GM19193 (cell line): Measurements from ENCODE around the gene CES4A.

Experiments used
- POLR2A ChIP-seq: IDR thresholded peaks from 4 replicates; pipeline ENCODE4 v1.6.1; 2011; ENCODE audit not compliant: insufficient read depth, insufficient read length; ENCODE audit errors: extremely low read depth

CES4A gene

GRCh38 chr16:66977341-66978113 lies 10.9 kb upstream of the CES4A start:
- no peak for TF ChIP-seq POLR2A

- TF ChIP-seq POLR2A, result no peak
Measured at GRCh38 chr16:66979011-66979717, 9.2 kb upstream of the CES4A start.

GRCh38 chr16:66983033-66983432 lies 5.4 kb upstream of the CES4A start:
- no peak for TF ChIP-seq POLR2A

DNA sequence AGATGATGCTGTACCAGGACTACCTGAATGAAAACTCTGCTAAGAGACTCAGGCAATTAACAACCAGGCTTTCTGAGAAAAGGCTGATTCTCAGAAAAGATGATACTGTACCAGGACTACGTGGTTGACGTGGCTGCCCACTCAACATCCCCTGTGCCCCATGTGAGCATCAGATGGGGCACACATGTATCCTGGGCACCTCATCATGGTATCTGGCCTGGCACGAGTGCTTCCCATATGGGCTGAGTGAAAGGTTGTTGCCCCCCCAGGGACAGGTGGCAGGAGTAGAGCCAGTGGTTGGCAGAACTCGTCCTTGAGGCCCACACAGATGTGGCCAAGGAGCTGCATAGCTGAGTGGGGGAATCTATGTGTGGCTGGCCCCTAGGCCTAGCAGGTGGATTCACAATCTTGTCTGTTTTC lies 3.5 kb upstream of the CES4A start:
- no peak for TF ChIP-seq POLR2A

- TF ChIP-seq POLR2A, result no peak
Measured at GRCh38 chr16:66986559-66986958, 1.8 kb upstream of the CES4A start.

DNA sequence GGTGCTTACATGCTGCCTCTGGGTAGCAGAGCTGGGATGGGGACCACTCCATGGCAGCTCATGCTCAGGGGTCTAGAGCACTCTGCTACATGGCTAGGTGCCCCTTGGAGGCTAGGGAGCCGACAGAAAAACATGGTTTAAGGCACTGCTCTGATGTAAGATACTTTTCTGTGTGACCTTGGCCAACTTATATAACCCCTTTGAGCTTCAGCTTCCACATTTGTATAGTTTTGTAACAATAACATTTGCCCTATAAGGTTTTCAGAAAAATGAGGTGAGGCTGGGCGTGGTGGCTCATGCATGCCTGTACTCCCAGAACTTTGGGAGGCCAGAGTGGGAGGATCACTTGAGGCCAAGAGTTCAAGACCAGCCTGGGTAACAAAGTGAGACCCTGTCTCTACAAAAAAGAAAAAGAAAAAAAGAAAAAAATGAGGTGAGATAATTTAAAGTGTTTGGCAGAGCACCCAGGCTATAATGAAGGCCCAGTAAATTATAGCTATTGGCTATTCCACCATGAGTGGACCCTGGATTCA lies 3.2 kb downstream of the CES4A start:
- TF ChIP-seq POLR2A, result no peak

GRCh38 chr16:66996324-66996982 lies 8.1 kb downstream of the CES4A start:
- TF ChIP-seq POLR2A, result no peak

DNA sequence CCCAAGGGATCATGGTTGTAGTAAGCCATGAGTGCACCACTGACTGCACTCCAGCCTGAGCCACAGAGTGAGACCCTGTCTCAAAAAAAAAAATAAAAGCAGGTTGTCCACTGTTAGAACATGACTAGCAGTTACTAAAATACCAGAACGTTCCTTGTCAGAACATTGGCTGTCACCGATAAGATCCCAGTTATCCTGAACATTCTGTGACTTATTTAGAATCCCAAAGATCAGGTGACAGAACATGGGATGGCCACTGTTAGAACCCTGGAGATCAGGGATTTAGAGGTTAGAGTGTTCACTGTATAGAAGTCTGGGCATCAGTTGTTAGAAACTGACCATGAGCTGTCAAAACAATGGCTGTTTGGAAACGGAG lies 8.6 kb downstream of the CES4A start:
- no peak for TF ChIP-seq POLR2A

- TF ChIP-seq POLR2A, result no peak
Measured at GRCh38 chr16:67000384-67001351, 12.3 kb downstream of the CES4A start.

- TF ChIP-seq POLR2A, result no peak
Measured at GRCh38 chr16:67001726-67002125, 13.3 kb downstream of the CES4A start.

- no peak for TF ChIP-seq POLR2A
Measured at GRCh38 chr16:67006930-67007658, 18.7 kb downstream of the CES4A start.

DNA sequence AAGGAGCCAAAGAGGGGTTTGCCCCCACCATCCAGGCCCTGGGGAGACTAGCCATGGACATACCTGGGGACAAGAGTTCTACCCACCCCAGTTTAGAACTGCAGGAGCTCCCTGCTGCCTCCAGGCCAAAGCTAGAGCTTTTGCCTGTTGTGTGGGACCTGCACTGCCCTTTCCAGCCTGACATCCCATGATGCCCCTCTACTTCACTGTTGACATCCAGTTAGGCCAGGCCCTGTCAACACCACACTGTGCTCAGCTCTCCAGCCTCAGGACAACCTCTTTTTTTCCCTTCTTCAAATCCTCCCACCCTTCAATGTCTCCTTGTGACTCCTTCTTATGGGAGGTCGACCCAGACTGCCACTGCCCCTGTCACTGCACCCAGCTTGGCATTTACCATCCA lies 20.8 kb downstream of the CES4A start:
- no peak for TF ChIP-seq POLR2A

- TF ChIP-seq POLR2A, result no peak
Measured at GRCh38 chr16:67011274-67011673, 22.9 kb downstream of the CES4A start.
